HEK293 (cell line): Measurements from ENCODE around the gene RORC.

Source experiments
- CTCF ChIA-PET: fragments of 350-600 bp; formaldehyde crosslinking; extraction: SDS; loops from one replicate; lab custom pipeline; 2021; ENCODE audit warnings: antibody characterized with exemption; lab: Yijun Ruan, JAX
- POLR2A ChIA-PET: fragments of 300-600 bp; formaldehyde crosslinking; extraction: SDS; loops from one replicate; lab custom pipeline; 2020; ENCODE audit warnings: antibody characterized with exemption, inconsistent platforms; lab: Yijun Ruan, JAX
- H3K27ac ChIP-seq: fragments of 200-500 bp; sonication (Bioruptor generic); 2 replicates; pipeline ENCODE4 v1.5.1; 2014; ENCODE audit warnings: low read depth, low read length, control low read depth, inconsistent platforms; ENCODE audit errors: extremely low read depth
- H3K36me3 ChIP-seq, 2 experiments: fragments of 200-500 bp in 1 of 2; sonication (Bioruptor generic) in 1 of 2; 1 replicate in 1 of 2; 2 replicates in 1 of 2; pipeline ENCODE4 v1.5.1; 2014 to 2017; ENCODE audit warnings: inconsistent platforms in 2 of 2, low read length in 2 of 2; ENCODE audit not compliant: control insufficient read depth in 2 of 2, insufficient read depth in 1 of 2
- H3K4me1 ChIP-seq: fragments of 200-500 bp; sonication (Bioruptor generic); 2 replicates; pipeline ENCODE4 v1.5.1; 2014; ENCODE audit warnings: mild to moderate bottlenecking, low read length, inconsistent platforms; ENCODE audit not compliant: control insufficient read depth, insufficient read depth
- H3K4me3 ChIP-seq: 2 replicates; pipeline ENCODE4 v1.5.1; 2011; ENCODE audit warnings: low read depth, mild to moderate bottlenecking, control low read depth, low read length, moderate library complexity
- H3K9me3 ChIP-seq: fragments of 200-500 bp; sonication (Bioruptor generic); 2 replicates; pipeline ENCODE4 v1.5.1; 2014; ENCODE audit warnings: low read depth, low read length, inconsistent platforms; ENCODE audit not compliant: control insufficient read depth, insufficient read depth
- ELK4 ChIP-seq: IDR thresholded peaks from 2 replicates; pipeline ENCODE4 v1.6.1; 2011; ENCODE audit warnings: mild to moderate bottlenecking, low read depth, low read length, borderline replicate concordance
- GLI4 ChIP-seq: fragments of 450-650 bp; formaldehyde crosslinking; IDR thresholded peaks from 2 replicates; pipeline ENCODE4 v1.5.1; 2016; ENCODE audit warnings: missing biosample characterization, missing genetic modification characterization
- GLIS1 ChIP-seq: fragments of 450-650 bp; formaldehyde crosslinking; IDR thresholded peaks from 2 replicates; pipeline ENCODE4 v1.5.1; 2016; ENCODE audit warnings: missing biosample characterization, missing genetic modification characterization
- HOXC10 ChIP-seq: sonication (generic); formaldehyde crosslinking; IDR thresholded peaks from 2 replicates; pipeline ENCODE4 v1.8.1; 2023; ENCODE audit warnings: mild to moderate bottlenecking, missing genetic modification reagents
- KLF9 ChIP-seq: fragments of 450-650 bp; formaldehyde crosslinking; IDR thresholded peaks from 2 replicates; pipeline ENCODE4 v1.5.1; 2016; ENCODE audit warnings: missing biosample characterization, missing genetic modification characterization, low read depth
- MYNN ChIP-seq: fragments of 450-650 bp; formaldehyde crosslinking; IDR thresholded peaks from 2 replicates; pipeline ENCODE4 v1.5.1; 2016; ENCODE audit warnings: missing biosample characterization, missing genetic modification characterization, borderline replicate concordance
- SP7 ChIP-seq: fragments of 450-650 bp; formaldehyde crosslinking; IDR thresholded peaks from 2 replicates; pipeline ENCODE4 v1.5.1; 2016; ENCODE audit warnings: missing biosample characterization, missing genetic modification characterization
- ZBTB10 ChIP-seq: fragments of 450-650 bp; formaldehyde crosslinking; IDR thresholded peaks from 2 replicates; pipeline ENCODE4 v1.5.1; 2016; ENCODE audit warnings: missing biosample characterization, missing genetic modification characterization
- ZBTB11 ChIP-seq: fragments of 450-650 bp; formaldehyde crosslinking; conservative IDR thresholded peaks from 2 replicates; pipeline ENCODE4 v1.5.1; 2016; ENCODE audit warnings: low read depth, missing biosample characterization, missing genetic modification characterization
- ZBTB17 ChIP-seq: fragments of 450-650 bp; formaldehyde crosslinking; IDR thresholded peaks from 2 replicates; pipeline ENCODE4 v1.5.1; 2016; ENCODE audit warnings: missing biosample characterization, missing genetic modification characterization
- ZBTB48 ChIP-seq: fragments of 450-650 bp; formaldehyde crosslinking; IDR thresholded peaks from 2 replicates; pipeline ENCODE4 v1.5.1; 2016; ENCODE audit warnings: missing biosample characterization, missing genetic modification characterization
- ZFP37 ChIP-seq: fragments of 450-650 bp; formaldehyde crosslinking; IDR thresholded peaks from 2 replicates; pipeline ENCODE4 v1.5.1; 2016; ENCODE audit warnings: missing biosample characterization, missing genetic modification characterization
- ZNF132 ChIP-seq: fragments of 450-650 bp; formaldehyde crosslinking; IDR thresholded peaks from 2 replicates; pipeline ENCODE4 v1.5.1; 2017; ENCODE audit warnings: missing biosample characterization, missing genetic modification characterization, borderline replicate concordance
- ZNF175 ChIP-seq: fragments of 450-650 bp; formaldehyde crosslinking; IDR thresholded peaks from 2 replicates; pipeline ENCODE4 v1.5.1; 2016; ENCODE audit warnings: missing biosample characterization, missing genetic modification characterization
- ZNF239 ChIP-seq: fragments of 450-650 bp; formaldehyde crosslinking; IDR thresholded peaks from 2 replicates; pipeline ENCODE4 v1.5.1; 2016; ENCODE audit warnings: missing biosample characterization, missing genetic modification characterization
- ZNF350 ChIP-seq: fragments of 450-650 bp; formaldehyde crosslinking; IDR thresholded peaks from 2 replicates; pipeline ENCODE4 v1.5.0; 2017; ENCODE audit warnings: missing biosample characterization, mild to moderate bottlenecking, missing genetic modification characterization
- ZNF596 ChIP-seq: fragments of 450-650 bp; IDR thresholded peaks from 2 replicates; pipeline ENCODE4 v1.5.0; 2018; ENCODE audit warnings: missing biosample characterization, mild to moderate bottlenecking, missing genetic modification characterization, moderate library complexity
- ZNF621 ChIP-seq: fragments of 450-650 bp; formaldehyde crosslinking; IDR thresholded peaks from 2 replicates; pipeline ENCODE4 v1.5.1; 2017; ENCODE audit warnings: missing biosample characterization, missing genetic modification characterization
- ZNF670 ChIP-seq: fragments of 450-650 bp; formaldehyde crosslinking; IDR thresholded peaks from 2 replicates; pipeline ENCODE4 v1.5.1; 2016; ENCODE audit warnings: missing biosample characterization, missing genetic modification characterization, low read depth
- ZNF701 ChIP-seq: fragments of 450-650 bp; formaldehyde crosslinking; IDR thresholded peaks from 2 replicates; pipeline ENCODE4 v1.5.1; 2016; ENCODE audit warnings: missing biosample characterization, missing genetic modification characterization
- ZNF76 ChIP-seq: fragments of 450-650 bp; formaldehyde crosslinking; IDR thresholded peaks from 2 replicates; pipeline ENCODE4; 2016; ENCODE audit warnings: low read depth, missing biosample characterization, missing genetic modification characterization, borderline replicate concordance
- TF ChIP-seq, protein P1 (sequence below): fragments of 450-650 bp; formaldehyde crosslinking; IDR thresholded peaks from 2 replicates; pipeline ENCODE4 v1.5.1; 2016; ENCODE audit warnings: missing biosample characterization, missing genetic modification characterization
- TF ChIP-seq, protein P2 (sequence below): fragments of 450-650 bp; IDR thresholded peaks from 2 replicates; pipeline ENCODE4 v1.5.1; 2018; ENCODE audit warnings: missing biosample characterization, mild to moderate bottlenecking, missing genetic modification characterization

The RORC gene

GRCh38 chr1:151864411-151864810 is 32.8 kb upstream of the RORC start (continued):
- TF ChIP-seq, protein P1, sequence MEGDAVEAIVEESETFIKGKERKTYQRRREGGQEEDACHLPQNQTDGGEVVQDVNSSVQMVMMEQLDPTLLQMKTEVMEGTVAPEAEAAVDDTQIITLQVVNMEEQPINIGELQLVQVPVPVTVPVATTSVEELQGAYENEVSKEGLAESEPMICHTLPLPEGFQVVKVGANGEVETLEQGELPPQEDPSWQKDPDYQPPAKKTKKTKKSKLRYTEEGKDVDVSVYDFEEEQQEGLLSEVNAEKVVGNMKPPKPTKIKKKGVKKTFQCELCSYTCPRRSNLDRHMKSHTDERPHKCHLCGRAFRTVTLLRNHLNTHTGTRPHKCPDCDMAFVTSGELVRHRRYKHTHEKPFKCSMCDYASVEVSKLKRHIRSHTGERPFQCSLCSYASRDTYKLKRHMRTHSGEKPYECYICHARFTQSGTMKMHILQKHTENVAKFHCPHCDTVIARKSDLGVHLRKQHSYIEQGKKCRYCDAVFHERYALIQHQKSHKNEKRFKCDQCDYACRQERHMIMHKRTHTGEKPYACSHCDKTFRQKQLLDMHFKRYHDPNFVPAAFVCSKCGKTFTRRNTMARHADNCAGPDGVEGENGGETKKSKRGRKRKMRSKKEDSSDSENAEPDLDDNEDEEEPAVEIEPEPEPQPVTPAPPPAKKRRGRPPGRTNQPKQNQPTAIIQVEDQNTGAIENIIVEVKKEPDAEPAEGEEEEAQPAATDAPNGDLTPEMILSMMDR (tag by site-specific recombination) = no peak
- TF ChIP-seq ZBTB17 (tag by site-specific recombination) (no peak), ZNF239 (no peak)

DNA sequence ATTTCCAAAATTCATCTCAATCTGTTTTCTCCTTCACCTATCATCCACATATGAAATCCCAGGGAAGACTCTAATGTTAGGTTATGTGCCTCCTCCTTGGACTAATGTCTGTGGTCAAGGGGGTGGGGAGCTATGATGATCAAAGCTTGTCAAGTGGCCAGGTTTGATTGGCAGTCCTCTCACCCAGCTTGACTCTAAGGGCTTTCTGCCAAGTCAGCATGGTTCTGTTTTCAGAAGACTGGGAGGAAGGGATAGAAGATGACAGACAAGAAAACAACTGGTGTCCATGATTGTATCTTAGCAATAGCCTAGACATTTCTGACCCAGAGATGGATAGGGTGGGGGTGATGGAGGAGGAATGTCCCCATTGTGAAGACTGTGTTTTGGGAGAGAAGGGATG is 31.0 kb upstream of the RORC start:
- Histone ChIP-seq H3K4me1 (no peaks in the 10 kb centered on the region), H3K27ac (no peak overlapping the region), H3K36me3 (no peaks in the 10 kb centered on the region), H3K9me3 (no peaks in the 10 kb centered on the region), H3K4me3 (no peak overlapping the region)
- TF ChIP-seq ZNF350 (tag by site-specific recombination) = no peak
- no peak for TF ChIP-seq ZFP37 (tag by site-specific recombination)
- TF ChIP-seq KLF9 = no peak
- TF ChIP-seq ZNF621 (tag by site-specific recombination) = no peak
- TF ChIP-seq ZNF670 (tag by site-specific recombination) = no peak
- no peak for TF ChIP-seq ELK4
- TF ChIP-seq GLI4 (tag by site-specific recombination) = no peak
- no peak for TF ChIP-seq ZNF132 (tag by site-specific recombination)
- TF ChIP-seq, protein P2, sequence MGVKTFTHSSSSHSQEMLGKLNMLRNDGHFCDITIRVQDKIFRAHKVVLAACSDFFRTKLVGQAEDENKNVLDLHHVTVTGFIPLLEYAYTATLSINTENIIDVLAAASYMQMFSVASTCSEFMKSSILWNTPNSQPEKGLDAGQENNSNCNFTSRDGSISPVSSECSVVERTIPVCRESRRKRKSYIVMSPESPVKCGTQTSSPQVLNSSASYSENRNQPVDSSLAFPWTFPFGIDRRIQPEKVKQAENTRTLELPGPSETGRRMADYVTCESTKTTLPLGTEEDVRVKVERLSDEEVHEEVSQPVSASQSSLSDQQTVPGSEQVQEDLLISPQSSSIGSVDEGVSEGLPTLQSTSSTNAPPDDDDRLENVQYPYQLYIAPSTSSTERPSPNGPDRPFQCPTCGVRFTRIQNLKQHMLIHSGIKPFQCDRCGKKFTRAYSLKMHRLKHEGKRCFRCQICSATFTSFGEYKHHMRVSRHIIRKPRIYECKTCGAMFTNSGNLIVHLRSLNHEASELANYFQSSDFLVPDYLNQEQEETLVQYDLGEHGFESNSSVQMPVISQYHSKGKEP (tag by site-specific recombination) = no peak
- no peak for TF ChIP-seq ZNF175
- no peak for TF ChIP-seq MYNN (tag by site-specific recombination)
- no peak for TF ChIP-seq SP7 (tag by site-specific recombination)
- no peak for TF ChIP-seq ZNF76
- no peak for TF ChIP-seq ZBTB10
- no peak for TF ChIP-seq ZNF701 (tag by site-specific recombination)
- no peak for TF ChIP-seq ZBTB48 (tag by site-specific recombination)
- no peak for TF ChIP-seq ZBTB11 (tag by site-specific recombination)
- TF ChIP-seq HOXC10 = no peak
- TF ChIP-seq GLIS1 (tag by site-specific recombination) = no peak
- no peak for TF ChIP-seq ZNF596 (tag by site-specific recombination)
- ChIA-PET POLR2A (no interaction called here), CTCF (no interaction called here)
